ENCODE data around the gene DHRS2.

DNA sequence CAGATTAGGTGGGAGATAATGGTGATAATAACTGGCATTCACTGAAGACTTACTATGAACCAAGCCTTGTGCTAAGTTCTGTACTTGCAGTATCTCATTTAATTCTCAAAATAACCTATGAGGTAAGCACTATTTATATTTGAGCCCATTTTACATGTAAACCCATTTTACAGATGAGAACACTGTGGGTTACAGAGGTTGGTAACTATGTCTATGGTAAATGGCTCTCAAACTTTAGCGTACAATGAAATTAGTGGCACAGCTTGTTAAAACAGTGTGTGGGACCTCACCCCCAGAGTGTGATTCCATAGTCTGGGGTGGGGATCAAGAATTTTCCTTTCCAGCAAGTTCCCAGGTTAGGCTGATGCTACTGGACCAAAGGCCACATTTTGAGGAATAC is 35.4 kb upstream of the DHRS2 start:
- TF ChIP-seq, protein P1, sequence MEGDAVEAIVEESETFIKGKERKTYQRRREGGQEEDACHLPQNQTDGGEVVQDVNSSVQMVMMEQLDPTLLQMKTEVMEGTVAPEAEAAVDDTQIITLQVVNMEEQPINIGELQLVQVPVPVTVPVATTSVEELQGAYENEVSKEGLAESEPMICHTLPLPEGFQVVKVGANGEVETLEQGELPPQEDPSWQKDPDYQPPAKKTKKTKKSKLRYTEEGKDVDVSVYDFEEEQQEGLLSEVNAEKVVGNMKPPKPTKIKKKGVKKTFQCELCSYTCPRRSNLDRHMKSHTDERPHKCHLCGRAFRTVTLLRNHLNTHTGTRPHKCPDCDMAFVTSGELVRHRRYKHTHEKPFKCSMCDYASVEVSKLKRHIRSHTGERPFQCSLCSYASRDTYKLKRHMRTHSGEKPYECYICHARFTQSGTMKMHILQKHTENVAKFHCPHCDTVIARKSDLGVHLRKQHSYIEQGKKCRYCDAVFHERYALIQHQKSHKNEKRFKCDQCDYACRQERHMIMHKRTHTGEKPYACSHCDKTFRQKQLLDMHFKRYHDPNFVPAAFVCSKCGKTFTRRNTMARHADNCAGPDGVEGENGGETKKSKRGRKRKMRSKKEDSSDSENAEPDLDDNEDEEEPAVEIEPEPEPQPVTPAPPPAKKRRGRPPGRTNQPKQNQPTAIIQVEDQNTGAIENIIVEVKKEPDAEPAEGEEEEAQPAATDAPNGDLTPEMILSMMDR (IDR thresholded peaks at IDR 0.05), result no peak
- TF ChIP-seq EZH2 (IDR thresholded peaks at IDR 0.05; ENCODE audit: borderline replicate concordance, insufficient read depth, low read depth, low read length, poor library complexity, severe bottlenecking), result no peak
